HEK293T (cell line): ENCODE measurements around the gene TPM1.

Experiments
- FOXA1 ChIP-seq: fragments of 450-650 bp; IDR thresholded peaks from 2 replicates; pipeline ENCODE4 v1.6.1; 2016; ENCODE audit warnings: mild to moderate bottlenecking
- ZNF384 ChIP-seq: fragments of 450-650 bp; IDR thresholded peaks from 2 replicates; pipeline ENCODE4 v1.6.1; 2016

- TF ChIP-seq FOXA1, result no peak
- no peak for TF ChIP-seq ZNF384
Measured at GRCh38 chr15:63112871-63113270, 70.3 kb downstream of the TPM1 start.
